Endometrium (tissue), 2 donors: ENCODE results near the gene BRD9.
"Not testable (repeated sequence)": the region's sequence is repeated elsewhere in the genome, so short reads cannot be mapped to it uniquely, and the experiment has no call there.

Source experiments
- FAIRE-seq: peaks from 2 replicates; lab custom pipeline; 2012; peaks lifted over from hg19 to GRCh38; lab: Jason Lieb, UNC
- donor health status: control.
- donor health status: control.

Gene BRD9

GRCh38 chr5:902129-902916 lies 9.7 kb upstream of the BRD9 start:
- no peak for FAIRE-seq

DNA sequence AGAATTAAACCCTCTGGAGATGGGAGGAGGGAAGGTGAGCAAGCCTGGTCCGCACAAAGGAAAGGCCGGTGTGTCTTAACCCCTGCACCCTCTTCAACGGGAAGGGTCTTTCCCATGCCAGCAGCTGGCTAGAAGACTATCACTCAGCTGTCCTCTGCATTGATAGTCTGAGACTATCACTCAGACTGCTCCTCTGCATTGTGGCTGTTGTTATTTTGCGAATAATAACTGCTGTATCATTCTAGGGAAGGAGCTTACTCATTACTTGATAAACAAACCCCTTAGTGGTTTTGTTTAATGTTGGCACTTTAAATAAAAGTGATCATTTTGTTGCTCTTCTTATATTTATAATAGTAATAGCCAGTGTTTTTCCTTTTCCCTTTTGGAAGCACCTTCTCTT lies 8.2 kb upstream of the BRD9 start:
- FAIRE-seq = no peak

- FAIRE-seq = no peak
Observed at GRCh38 chr5:893711-894110, 1.1 kb upstream of the BRD9 start.

DNA sequence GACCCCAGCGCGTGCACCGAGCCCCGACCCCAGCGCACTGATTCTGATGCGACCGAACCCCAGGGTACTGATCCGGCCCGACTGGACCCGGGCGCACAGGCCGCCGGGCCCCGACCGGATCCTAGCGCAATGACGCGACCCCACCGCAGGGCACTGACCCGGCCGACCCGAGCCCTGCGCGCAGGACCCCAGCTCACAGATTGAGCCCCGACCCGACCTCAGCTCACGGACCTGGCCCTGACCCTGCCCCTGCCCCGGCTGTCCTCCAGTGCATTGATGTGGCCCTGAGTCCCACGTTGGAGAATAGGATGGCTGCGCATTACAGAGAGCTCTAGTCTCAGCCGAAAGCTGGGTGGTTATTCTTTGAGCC lies 521 bp upstream of the BRD9 start:
- no peak for FAIRE-seq

DNA sequence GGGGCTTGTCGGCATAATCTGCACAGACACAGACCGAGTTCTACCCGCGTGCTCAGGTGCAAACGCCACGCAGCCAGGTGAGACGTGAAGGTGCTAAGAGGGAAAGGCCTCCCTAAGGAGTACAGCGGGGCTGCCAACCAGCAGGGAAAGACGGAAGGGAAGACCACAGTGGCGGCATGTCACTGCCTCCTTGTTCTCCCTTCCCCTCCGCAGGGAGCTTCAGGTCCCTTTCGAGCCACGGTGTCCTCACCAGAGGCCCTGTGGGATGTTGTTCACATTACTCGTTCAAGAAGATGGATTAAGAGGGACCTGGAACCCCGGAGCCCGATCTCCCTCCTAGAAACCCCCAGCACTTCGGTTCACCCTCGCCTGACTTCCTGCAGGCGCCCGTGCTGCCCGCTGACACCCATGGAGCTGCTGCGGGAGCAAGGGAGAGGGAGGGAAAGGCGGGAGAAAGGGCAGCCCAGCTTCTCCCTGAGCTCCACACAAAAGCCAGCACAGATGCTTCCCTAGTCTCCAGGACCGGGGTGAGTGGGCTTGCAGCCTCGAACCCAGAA lies 686 bp downstream of the BRD9 start:
- FAIRE-seq = no peak

DNA sequence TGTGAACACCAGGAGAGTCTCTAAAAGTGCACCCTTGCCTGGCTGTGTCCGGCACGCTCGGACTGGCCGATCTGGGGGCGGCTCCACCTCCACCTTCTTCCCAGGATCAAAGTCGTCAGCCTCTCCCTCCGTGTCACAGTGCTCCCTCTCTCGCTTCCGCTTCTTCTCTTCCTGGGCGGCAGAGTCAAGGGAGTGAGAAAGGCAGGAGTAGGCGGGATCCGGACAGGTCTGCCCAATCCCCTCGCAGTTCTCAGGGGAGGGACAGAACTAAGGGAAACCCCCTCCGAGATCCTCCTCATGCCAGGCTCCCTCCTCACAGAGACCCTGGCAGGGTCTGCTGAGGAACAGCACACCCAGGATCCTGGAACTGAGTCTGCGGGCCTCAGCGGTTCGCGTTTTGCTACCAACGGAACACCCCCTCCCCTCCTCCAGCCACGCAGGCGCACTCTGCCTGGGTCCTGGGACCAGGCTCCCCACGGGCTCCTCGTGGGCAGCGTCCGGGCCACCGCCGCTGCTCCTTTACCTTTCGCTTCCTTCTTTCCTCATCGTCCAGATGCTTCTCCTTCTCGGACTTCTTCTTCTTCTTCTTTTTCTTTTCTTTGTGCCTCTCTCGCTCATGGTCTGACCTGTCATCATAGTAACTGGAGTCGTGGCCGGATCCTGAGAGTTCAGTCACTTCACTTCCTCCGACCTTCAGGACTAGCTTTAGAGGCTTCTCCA lies 1.3 kb downstream of the BRD9 start:
- no peak for FAIRE-seq

- no peak for FAIRE-seq
Observed at GRCh38 chr5:889075-889710, 3.4 kb downstream of the BRD9 start.

DNA sequence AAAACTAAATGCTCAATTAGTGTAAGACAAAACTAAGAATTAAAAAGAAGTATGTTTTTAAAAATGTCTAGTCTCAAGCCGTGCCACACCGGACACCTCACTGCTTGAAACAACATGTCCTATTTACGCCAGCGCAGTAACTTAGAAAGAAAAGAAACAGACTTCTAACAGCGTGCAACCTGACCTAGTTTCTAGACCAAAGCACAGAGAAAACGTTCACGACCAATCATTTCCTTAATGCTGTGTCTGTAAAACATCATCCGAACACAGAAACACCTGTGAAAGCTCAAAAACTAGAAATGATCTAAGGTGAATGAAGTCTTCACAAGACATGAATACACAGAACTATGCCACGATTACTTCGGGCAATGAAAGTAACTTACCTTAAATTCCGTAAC lies 4.0 kb downstream of the BRD9 start:
- FAIRE-seq = no peak

- no peak for FAIRE-seq
Observed at GRCh38 chr5:887947-888637, 4.5 kb downstream of the BRD9 start.

DNA sequence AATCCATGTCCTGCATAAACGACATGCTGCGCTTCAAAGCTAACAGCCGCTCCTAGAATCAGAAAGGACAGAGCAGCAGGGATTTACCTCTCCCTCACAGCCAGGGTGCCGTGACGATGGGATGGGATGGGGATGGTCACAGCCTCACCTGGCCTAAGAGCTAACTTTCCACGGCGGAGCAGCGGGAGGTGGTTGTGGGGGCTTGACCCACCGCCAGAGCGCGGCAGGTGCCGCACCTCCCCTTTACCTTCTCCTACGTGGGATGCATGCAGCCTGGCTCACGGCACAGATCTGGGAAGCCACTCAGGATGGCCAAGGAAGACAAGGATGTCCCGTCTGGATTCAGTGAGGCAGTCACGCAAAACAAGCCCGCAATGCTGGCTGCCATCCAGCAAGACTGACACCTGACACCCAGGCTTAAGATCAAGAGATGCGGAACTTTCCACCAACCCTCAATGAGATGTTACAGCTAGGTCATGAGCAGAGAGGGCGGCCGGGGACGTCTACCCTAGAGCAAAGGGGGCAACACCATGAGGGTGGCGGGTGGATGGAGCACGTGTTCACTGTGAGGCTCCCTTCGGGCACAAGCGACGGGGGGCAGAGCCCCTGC lies 5.8 kb downstream of the BRD9 start:
- FAIRE-seq = no peak

DNA sequence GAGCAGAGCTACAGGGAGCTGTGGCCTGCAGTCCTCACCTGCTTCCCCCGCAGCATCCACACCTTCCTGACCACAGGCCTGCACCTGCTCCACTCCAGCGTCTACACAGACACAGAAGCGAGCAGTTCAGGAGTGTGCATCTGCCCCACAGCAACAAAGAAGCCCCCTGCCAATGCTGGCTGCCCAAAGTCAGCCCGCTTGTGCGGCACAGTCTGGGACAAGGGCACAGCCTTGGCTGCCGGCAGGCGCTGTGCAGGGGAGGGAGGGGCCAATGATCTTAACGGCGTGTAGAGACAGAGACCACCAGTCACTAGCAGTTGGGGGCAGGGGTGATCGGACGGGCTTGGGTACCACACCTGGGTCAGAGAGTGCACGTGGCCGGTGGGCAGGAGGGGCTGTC lies 6.6 kb downstream of the BRD9 start:
- no peak for FAIRE-seq

- no peak for FAIRE-seq
Observed at GRCh38 chr5:885529-885928, 7.1 kb downstream of the BRD9 start.

GRCh38 chr5:885127-885442 lies 7.5 kb downstream of the BRD9 start:
- FAIRE-seq = no peak

DNA sequence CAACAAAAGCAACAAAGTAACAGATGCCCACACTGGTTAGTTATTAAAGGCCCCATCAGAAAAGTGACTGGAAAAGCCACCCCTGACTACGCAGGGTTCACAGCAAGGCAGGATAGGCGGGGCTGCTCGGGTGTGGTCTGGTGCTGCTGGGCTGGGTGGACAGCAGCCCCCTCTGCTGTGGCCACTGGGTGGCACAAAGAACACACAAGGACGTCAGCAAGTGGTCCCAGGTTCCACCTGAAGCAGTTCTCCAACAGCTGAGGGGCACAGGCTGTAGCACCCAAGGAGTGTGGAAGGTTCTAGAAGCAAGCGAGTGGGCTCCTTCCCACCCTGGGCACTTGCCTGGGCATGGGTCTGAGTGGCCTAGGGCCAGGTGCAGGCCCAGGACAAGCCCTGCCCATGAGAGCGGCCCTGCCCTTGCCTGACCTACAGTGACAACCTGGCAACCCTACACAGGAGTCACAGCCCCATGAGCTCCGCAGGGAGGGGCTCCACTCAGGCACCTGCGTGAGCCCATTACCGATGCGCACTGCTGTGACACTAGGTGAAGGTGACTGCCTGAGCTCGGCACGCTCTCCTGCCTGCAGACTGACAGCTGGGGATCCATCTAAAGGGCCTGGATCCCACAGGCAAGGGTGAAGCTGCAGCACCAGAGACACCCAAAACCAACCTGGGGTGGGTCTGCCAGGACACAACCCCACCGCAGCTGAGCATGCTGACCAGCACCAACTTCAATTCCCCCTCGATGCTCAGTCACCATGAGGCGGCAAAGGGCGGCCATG lies 8.1 kb downstream of the BRD9 start:
- no peak for FAIRE-seq

DNA sequence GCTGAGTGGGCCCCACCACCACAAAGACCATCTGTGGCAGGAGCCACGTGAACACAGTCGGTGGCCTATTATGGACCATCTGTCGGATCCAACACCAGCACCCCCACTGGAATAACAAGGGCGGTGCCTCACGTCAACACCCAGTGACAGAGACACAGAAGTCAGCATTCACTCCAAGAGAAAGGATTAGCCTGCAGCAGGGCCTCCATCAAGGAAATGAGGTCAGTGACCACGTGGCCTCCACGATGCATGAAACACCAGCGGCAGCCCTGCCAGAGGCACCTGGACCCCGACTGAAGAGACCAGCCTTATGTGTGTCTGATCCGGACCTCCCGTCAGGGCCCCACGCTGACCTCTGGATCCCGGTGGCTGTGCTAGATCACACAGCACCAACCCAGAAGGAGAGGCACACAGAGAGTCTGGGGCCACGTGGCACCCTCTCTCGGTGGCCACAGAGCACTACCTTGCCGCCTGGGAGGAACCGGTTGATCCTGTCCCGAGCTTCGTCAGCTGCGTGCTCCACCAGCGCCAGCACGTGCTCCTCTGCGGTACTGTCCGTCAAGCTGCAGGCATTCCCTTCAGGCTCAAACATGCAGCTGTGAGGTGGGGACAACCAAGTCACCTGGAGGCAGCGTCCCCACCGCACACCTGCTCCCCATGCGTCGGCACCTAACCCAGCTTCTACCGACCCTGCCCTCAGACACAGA lies 9.0 kb downstream of the BRD9 start:
- FAIRE-seq = no peak

- FAIRE-seq = no peak
Observed at GRCh38 chr5:882253-883183, 10.1 kb downstream of the BRD9 start.

- no peak for FAIRE-seq
Observed at GRCh38 chr5:881551-881935, 11.1 kb downstream of the BRD9 start.

DNA sequence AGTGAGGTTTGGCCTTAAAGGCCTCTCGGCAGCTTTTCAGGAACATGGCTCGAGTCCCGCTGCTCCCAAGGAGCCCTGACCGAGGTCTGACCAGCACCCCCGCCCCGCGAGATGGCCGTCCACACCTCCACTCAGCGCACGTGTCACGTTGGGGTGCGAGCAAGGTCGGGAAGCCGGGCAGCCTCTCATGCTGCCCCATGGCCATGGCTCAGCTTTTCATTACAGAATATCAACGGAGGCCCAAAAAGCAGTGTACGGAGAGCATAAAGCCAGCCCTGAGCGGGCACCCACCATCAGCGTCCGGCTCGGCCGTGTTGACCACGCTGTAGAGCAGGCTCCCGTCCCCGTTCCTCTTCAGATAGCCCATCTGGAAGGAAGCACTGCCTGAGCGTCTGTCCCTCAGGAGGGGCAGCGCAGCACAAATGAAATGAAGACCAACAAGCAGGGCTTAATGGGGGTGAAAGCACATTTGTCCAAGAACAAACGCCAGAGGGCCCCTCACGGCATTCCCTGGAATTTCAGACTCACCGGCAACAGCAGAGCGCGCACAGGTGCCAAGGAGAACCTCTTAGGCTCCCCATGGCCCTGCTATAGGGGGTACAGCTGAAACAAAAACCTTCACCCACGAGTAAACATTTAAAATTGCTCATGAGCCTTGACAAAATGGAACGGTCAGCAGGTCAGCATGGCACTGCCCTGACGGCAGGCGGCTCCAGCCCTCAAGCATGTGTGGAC lies 11.6 kb downstream of the BRD9 start:
- FAIRE-seq = no peak

- FAIRE-seq = not testable (repeated sequence)
Observed at GRCh38 chr5:878677-879076, 13.9 kb downstream of the BRD9 start.
